K562 (cell line): ENCODE results near the gene ITGAL. TPM values are rescaled to one million over a fixed set of nuclear protein-coding genes. Genes with fewer than 3 reads are reported as not detected.

Experiments
- ATAC-seq: fragments of 200-7000 bp; cut with Tn5 transposase; 3 replicates; pipeline ENCODE4 v1.9.1; 2020; ENCODE audit warnings: moderate library complexity
- BruUV-seq: library from RNA; stranded (reverse); fragments of 400-500 nt; replicated peaks from 2 replicates; lab custom pipeline; 2021; lab: Mats Ljungman, UMichigan
- CTCF ChIA-PET: fragments of 300-600 bp; formaldehyde crosslinking; extraction: SDS; loops from one replicate; lab custom pipeline; 2021; ENCODE audit warnings: low intra/inter-chr PET ratio; lab: Yijun Ruan, JAX
- POLR2A ChIA-PET: fragments of 300-600, 350-650 bp; sonication (Branson Sonifier 250); formaldehyde crosslinking; extraction: SDS; loops from one replicate; lab custom pipeline; 2021; ENCODE audit warnings: antibody characterized with exemption, inconsistent platforms; lab: Yijun Ruan, JAX
- DNase-seq, 4 experiments: peaks; one replicate each; pipeline versions ENCODE4 v3.0.0 to v3.0.0-alpha.2; 2011 to 2018; ENCODE audit warnings: low spot score in 3 of 4, mixed read lengths in 3 of 4; ENCODE audit errors: extremely low read depth in 1 of 4
- FAIRE-seq: peaks from 2 replicates; lab custom pipeline; 2011; peaks lifted over from hg19 to GRCh38; lab: Jason Lieb, UNC
- H2AFZ ChIP-seq: 2 replicates; pipeline ENCODE4 v1.6.0; 2011; ENCODE audit warnings: low read depth, low read length, control low read depth, inconsistent platforms
- H3K27ac ChIP-seq: fragments of 200-600 bp; 3 replicates; pipeline ENCODE4 v1.8.0; 2011; ENCODE audit warnings: low read depth, mild to moderate bottlenecking, control low read depth, inconsistent platforms, low read length, moderate library complexity, mixed read lengths; ENCODE audit errors: extremely low read depth
- H3K27me3 ChIP-seq, 2 experiments: fragments of 300-600 bp in 1 of 2; 2 replicates in 1 of 2; 3 replicates in 1 of 2; pipeline versions ENCODE4 v1.6.0 to v1.8.0; 2011; ENCODE audit warnings: inconsistent platforms in 2 of 2, low read length in 2 of 2, mild to moderate bottlenecking in 1 of 2, mixed read lengths in 1 of 2, moderate library complexity in 1 of 2; ENCODE audit not compliant: control insufficient read depth in 2 of 2, insufficient read depth in 2 of 2
- H3K36me3 ChIP-seq: fragments of 300-600 bp; 3 replicates; pipeline ENCODE4 v1.8.0; 2011; ENCODE audit warnings: mild to moderate bottlenecking, low read length, inconsistent platforms; ENCODE audit not compliant: control insufficient read depth, insufficient read depth
- H3K4me1 ChIP-seq, 2 experiments: fragments of 200-600 bp in 1 of 2; replicated peaks in 1 of 2; 2 replicates in 1 of 2; 3 replicates in 1 of 2; pipeline versions ENCODE4 v1.5.1 to v1.8.0; 2011; ENCODE audit warnings: inconsistent platforms in 2 of 2, low read length in 2 of 2, mild to moderate bottlenecking in 1 of 2, mixed read lengths in 1 of 2, moderate library complexity in 1 of 2; ENCODE audit not compliant: control insufficient read depth in 2 of 2, insufficient read depth in 2 of 2
- H3K4me2 ChIP-seq: 2 replicates; pipeline ENCODE4 v1.6.1; 2011; ENCODE audit warnings: low read length, control low read depth, inconsistent platforms, mixed read lengths; ENCODE audit not compliant: insufficient read depth
- H3K4me3 ChIP-seq: fragments of 200-600 bp; sonication (generic), shearing (Covaris generic); 2 replicates; pipeline ENCODE4 v1.5.1; 2016; ENCODE audit warnings: control low read depth, inconsistent platforms
- H3K79me2 ChIP-seq: fragments of 200-600 bp; 3 replicates; pipeline ENCODE4 v1.8.0; 2011; ENCODE audit warnings: low read length, inconsistent platforms; ENCODE audit not compliant: control insufficient read depth, insufficient read depth
- H3K9ac ChIP-seq, 2 experiments: 2 replicates each; pipeline versions ENCODE4 v1.6.0 to v1.6.1; 2011; ENCODE audit warnings: low read depth in 2 of 2, low read length in 2 of 2, control low read depth in 1 of 2, inconsistent platforms in 1 of 2, mild to moderate bottlenecking in 1 of 2, mixed read lengths in 1 of 2; ENCODE audit not compliant: insufficient read depth in 1 of 2
- H3K9me1 ChIP-seq: one replicate; pipeline ENCODE4 v1.6.0; 2011; ENCODE audit warnings: inconsistent platforms, mild to moderate bottlenecking, low read length, moderate library complexity; ENCODE audit not compliant: control insufficient read depth, insufficient read depth
- H3K9me3 ChIP-seq: replicated peaks from 2 replicates; pipeline ENCODE4 v1.5.1; 2011; ENCODE audit warnings: low read depth, low read length, inconsistent platforms; ENCODE audit not compliant: control insufficient read depth, insufficient read depth
- H4K20me1 ChIP-seq: replicated peaks from 2 replicates; pipeline ENCODE4 v1.6.1; 2011; ENCODE audit warnings: low read length, inconsistent platforms, mixed read lengths; ENCODE audit not compliant: control insufficient read depth, insufficient read depth
- SPI1 ChIP-seq: IDR thresholded peaks from 2 replicates; pipeline ENCODE4 v1.6.1; 2011; ENCODE audit warnings: low read depth, low read length, control low read depth, borderline replicate concordance
- SREBF2 ChIP-seq: sonication (generic); formaldehyde crosslinking; IDR thresholded peaks from 2 replicates; pipeline ENCODE4 v1.4.0; 2020; ENCODE audit warnings: mild to moderate bottlenecking, missing genetic modification reagents
- TBP ChIP-seq: optimal IDR thresholded peaks from 2 replicates; pipeline ENCODE3; 2011; ENCODE audit warnings: low read depth, low read length, improper control_type of control experiment
- WGBS: fragments of 100-300 bp; shearing (Covaris generic); methylation state at CpG from one replicate; pipeline ENCODE4 v1.1.6; 2016; ENCODE audit warnings: low coverage, mixed read lengths; ENCODE audit not compliant: insufficient coverage; ENCODE audit errors: missing lambda C conversion rate; 5-methylcytosine and 5-hydroxymethylcytosine counted together
- in situ Hi-C: fragments of 300-500 bp; cut with MboI; formaldehyde crosslinking; loops from 4 replicates; pipeline ENCODE4 v1.15.0; 2018; ENCODE audit warnings: inconsistent platforms, mixed read lengths
- intact Hi-C: fragments of 100-400 bp; cut with micrococcal nuclease; formaldehyde crosslinking; loops from 2 replicates; pipeline ENCODE4 v1.14.2; 2022
- polyA plus RNA-seq, 8 experiments: library from polyadenylated mRNA; depleted of rRNA in 4 of 8; stranded (reverse) in 5 of 8; unstranded in 3 of 8; fragments of >200 nt; fragmentation: Nextera tagmentation in 2 of 8; fragmentation: Illumina TruSeq in 1 of 8; extraction: Ambion mirVana in 2 of 8; extraction: Trizol in 1 of 8; gene quantifications; 2 replicates each; pipeline versions ENCODE4 v1.2.1 to v1.2.3, GENCODE V29; 2011 to 2014; ENCODE audit warnings: inconsistent platforms in 1 of 8, missing spikeins in 1 of 8
- total RNA-seq, 7 experiments: library from RNA; depleted of rRNA in 6 of 7; stranded (reverse); fragments of >200 nt in 6 of 7; fragmentation: Illumina TruSeq in 2 of 7; extraction: Trizol in 2 of 7; gene quantifications; 2 replicates each; pipeline versions ENCODE4 v1.2.1 to v1.2.3, GENCODE V29; 2011 to 2021; ENCODE audit warnings: low replicate concordance in 1 of 7
- TF ChIP-seq, protein P1 (sequence below): fragments of 250-450 bp; sonication (Bioruptor Pico); IDR thresholded peaks from 2 replicates; pipeline ENCODE4 v1.4.0; 2020
- TF ChIP-seq, protein P2 (sequence below): sonication (generic); formaldehyde crosslinking; IDR thresholded peaks from 2 replicates; pipeline ENCODE4 v1.9.0; 2022; ENCODE audit warnings: mild to moderate bottlenecking, missing genetic modification reagents
- TF ChIP-seq, protein P3 (sequence below): fragments of 250-450 bp; sonication (Bioruptor Pico); IDR thresholded peaks from 2 replicates; pipeline ENCODE4 v1.8.0; 2021; ENCODE audit warnings: moderate library complexity, mild to moderate bottlenecking, inconsistent platforms

The ITGAL gene
- total and polyA plus RNA-seq, 9 of the 15 experiments (the other 6 are each of a cell fraction or from before 2014, with no cell fraction given): 0.01 to 0.53 TPM; not detected in 7

GRCh38 chr16:30524575-30525568 is 52.3 kb downstream of the ITGAL start (continued):
- TF ChIP-seq, protein P1, sequence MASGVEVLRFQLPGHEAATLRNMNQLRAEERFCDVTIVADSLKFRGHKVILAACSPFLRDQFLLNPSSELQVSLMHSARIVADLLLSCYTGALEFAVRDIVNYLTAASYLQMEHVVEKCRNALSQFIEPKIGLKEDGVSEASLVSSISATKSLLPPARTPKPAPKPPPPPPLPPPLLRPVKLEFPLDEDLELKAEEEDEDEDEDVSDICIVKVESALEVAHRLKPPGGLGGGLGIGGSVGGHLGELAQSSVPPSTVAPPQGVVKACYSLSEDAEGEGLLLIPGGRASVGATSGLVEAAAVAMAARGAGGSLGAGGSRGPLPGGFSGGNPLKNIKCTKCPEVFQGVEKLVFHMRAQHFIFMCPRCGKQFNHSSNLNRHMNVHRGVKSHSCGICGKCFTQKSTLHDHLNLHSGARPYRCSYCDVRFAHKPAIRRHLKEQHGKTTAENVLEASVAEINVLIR (CRISPR knock-in tag): no peak

- 39% methylated on average over 3 of the region's 4 CpGs for WGBS
- TSS peak; percentile 84 for BruUV-seq
- Histone ChIP-seq H3K27ac (peak overlapping the region; percentile 97), H3K4me3 (peak overlapping the region; percentile 78), H4K20me1 (no peaks in the 10 kb centered on the region), H3K9ac (peak overlapping the region; percentile 69 to 91), H3K79me2 (peaks cover 19% of the 10 kb centered on the region), H2AFZ (no peak overlapping the region; the same call in 1 of the 2 replicates), H3K4me2 (peak overlapping the region; percentile 68), H3K9me1 (peaks cover 4% of the 10 kb centered on the region), H3K36me3 (peaks cover 17% of the 10 kb centered on the region; the same call in 1 of the 3 replicates), H3K9me3 (no peaks in the 10 kb centered on the region), H3K27me3 (no peaks in the 10 kb centered on the region), H3K4me1 (peaks cover 36 to 67% of the 10 kb centered on the region in 2 experiments; a peak in 4 of 5 replicates)
- in situ Hi-C loops (no loop called here), intact Hi-C loops (loop anchor here (2.0 to 5.0 kb wide), 3 partner anchors 33 to 81 kb away; partner anchors contain the start of gene SEPHS2)
- ATAC-seq: no peak
- FAIRE-seq: no peak
- ChIA-PET CTCF (no interaction called here), POLR2A (interaction anchor here (0.6 to 4.3 kb wide), 5 partner anchors 9 to 16 kb away, joined by 3 to 16 read pairs (median 4); no protein-coding TSS in a partner anchor)
- DNase-seq: no peak
- TF ChIP-seq TBP (peak; percentile 12), SPI1 (peak; percentile 80; the same call in 1 of the 2 replicates), SREBF2 (CRISPR knock-in tag) (no peak)
- TF ChIP-seq, protein P2, sequence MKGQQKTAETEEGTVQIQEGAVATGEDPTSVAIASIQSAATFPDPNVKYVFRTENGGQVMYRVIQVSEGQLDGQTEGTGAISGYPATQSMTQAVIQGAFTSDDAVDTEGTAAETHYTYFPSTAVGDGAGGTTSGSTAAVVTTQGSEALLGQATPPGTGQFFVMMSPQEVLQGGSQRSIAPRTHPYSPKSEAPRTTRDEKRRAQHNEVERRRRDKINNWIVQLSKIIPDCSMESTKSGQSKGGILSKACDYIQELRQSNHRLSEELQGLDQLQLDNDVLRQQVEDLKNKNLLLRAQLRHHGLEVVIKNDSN (CRISPR knock-in tag): peak; percentile 40; the same call in 1 of the 2 replicates
- TF ChIP-seq, protein P3, sequence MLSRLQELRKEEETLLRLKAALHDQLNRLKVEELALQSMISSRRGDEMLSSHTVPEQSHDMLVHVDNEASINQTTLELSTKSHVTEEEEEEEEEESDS (CRISPR knock-in tag): no peak
Measured at GRCh38 chr16:30525844-30526136, 53.2 kb downstream of the ITGAL start.
